Esophagus muscularis mucosa (tissue), 4 donors: ENCODE results near the gene MTAP. TPM values are rescaled to one million over a fixed set of nuclear protein-coding genes. Genes with fewer than 3 reads are reported as not detected.
A peak's percentile ranks its signal among the peaks of the same experiment; 100 is the strongest.

Experiments used
- DNase-seq: peaks from one replicate; pipeline ENCODE4 v3.0.0-alpha.2; 2017; ENCODE audit errors: extremely low spot score
- H3K27ac ChIP-seq, 4 donors: fragments of 200-600 bp; sonication (generic); replicated peaks in 1 of 4; 1 replicate in 3 of 4; 2 replicates in 1 of 4; pipeline ENCODE4 v1.5.1; 2016 to 2019; ENCODE audit warnings: mild to moderate bottlenecking in 1 of 4
- H3K27me3 ChIP-seq, 4 donors: fragments of 200-600 bp; sonication (generic); one replicate each; pipeline versions ENCODE4 v1.5.1 to v1.6.0; 2016 to 2019
- H3K36me3 ChIP-seq, 4 donors: fragments of 200-600 bp; sonication (generic); one replicate each; pipeline ENCODE4 v1.5.1; 2016 to 2019
- H3K4me1 ChIP-seq, 4 donors: fragments of 200-600 bp; sonication (generic); one replicate each; pipeline ENCODE4 v1.5.1; 2016 to 2019
- H3K4me3 ChIP-seq, 4 donors: fragments of 200-600 bp; sonication (generic); 1 replicate in 2 of 4; 2 replicates in 2 of 4; pipeline ENCODE4 v1.5.1; 2016 to 2019; ENCODE audit warnings: mild to moderate bottlenecking in 4 of 4, moderate library complexity in 1 of 4
- H3K9me3 ChIP-seq, 4 donors: fragments of 200-600 bp; sonication (generic); 1 replicate in 3 of 4; 2 replicates in 1 of 4; pipeline ENCODE4 v1.5.1; 2016 to 2019
- CTCF ChIP-seq, 3 experiments: fragments of 200-600 bp in 2 of 3; fragments of 450-650 bp in 1 of 3; sonication (generic) in 2 of 3; IDR thresholded peaks; one replicate each; pipeline ENCODE4 v1.5.1; 2017 to 2019; ENCODE audit warnings: antibody characterized with exemption in 3 of 3, mild to moderate bottlenecking in 2 of 3, moderate library complexity in 1 of 3
- EP300 ChIP-seq: sonication (generic); formaldehyde crosslinking; IDR thresholded peaks from one replicate; pipeline ENCODE4 v1.6.1; 2017; ENCODE audit warnings: antibody characterized with exemption
- POLR2A ChIP-seq: fragments of 450-650 bp; IDR thresholded peaks from one replicate; pipeline ENCODE4 v1.6.1; 2017; ENCODE audit warnings: antibody characterized with exemption, moderate library complexity, mild to moderate bottlenecking, low read depth
- POLR2AphosphoS5 ChIP-seq, 2 donors: sonication (generic); formaldehyde crosslinking; IDR thresholded peaks; one replicate each; pipeline ENCODE4 v1.6.1; 2017; ENCODE audit warnings: antibody characterized with exemption in 2 of 2
- WGBS: methylation state at CpG from one replicate; pipeline ENCODE4 v1.1.5; 2018; 5-methylcytosine and 5-hydroxymethylcytosine counted together
- intact Hi-C: fragments of 100-400 bp; cut with DNase I; formaldehyde crosslinking; loops from one replicate; pipeline ENCODE4 v1.15.1; 2023
- total RNA-seq, 4 donors: library from RNA; depleted of rRNA; stranded (reverse); fragments of >200 nt; gene quantifications; one replicate each; pipeline versions ENCODE4 v1.1.0 to v1.2.1, GENCODE V29; 2016

The MTAP gene
- total RNA-seq, 4 donors from 2014 or later: 18.1 to 26.0 (median 22.1) TPM

- Histone ChIP-seq H3K27ac (no peak overlapping the region), H3K9me3 (peaks cover 0 to 3% (median 0%) of the 10 kb centered on the region in 4 donors), H3K4me3 (no peak overlapping the region), H3K36me3 (no peaks in the 10 kb centered on the region), H3K4me1 (peaks cover 10 to 17% (median 16%) of the 10 kb centered on the region in 4 donors), H3K27me3 (peaks cover 0 to 44% (median 18%) of the 10 kb centered on the region in 4 donors)
- 100% methylated on average over 2 of the region's 2 CpGs for WGBS
- no peak for DNase-seq
- TF ChIP-seq POLR2A: no peak
- TF ChIP-seq POLR2AphosphoS5 (IDR thresholded peaks at IDR 0.05): no peak
- TF ChIP-seq CTCF (IDR thresholded peaks at IDR 0.05): no peak
- no peak for TF ChIP-seq EP300
- intact Hi-C loops: no loop called here
Measured at GRCh38 chr9:21961569-21961968, 159.1 kb downstream of the MTAP start.

- intact Hi-C loops: no loop called here
- H3K27me3 ChIP-seq: peaks cover 2 to 78% (median 52%) of the 10 kb centered on the region in 4 donors
Measured at GRCh38 chr9:21964925-21965385, 162.5 kb downstream of the MTAP start.

GRCh38 chr9:21965401-21965951 lies 163.0 kb downstream of the MTAP start:
- 1% methylated on average over 25 of the region's 30 CpGs for WGBS
- H3K27ac ChIP-seq: no peak overlapping the region
- intact Hi-C loops: no loop called here
- no peaks in the 10 kb centered on the region for H3K36me3 ChIP-seq
- H3K4me1 ChIP-seq: peaks cover 10 to 34% (median 28%) of the 10 kb centered on the region in 4 donors
- H3K4me3 ChIP-seq: peak overlapping the region; percentile 31 to 46 (median 38)
- TF ChIP-seq POLR2A (no peak), POLR2AphosphoS5 (IDR thresholded peaks at IDR 0.05) (no peak), EP300 (no peak), CTCF (IDR thresholded peaks at IDR 0.05) (peak in 2 of 3 experiments; percentile 11 to 27)
- DNase-seq: no peak
- H3K9me3 ChIP-seq: peaks cover 0 to 3% (median 0%) of the 10 kb centered on the region in 4 donors
- H3K27me3 ChIP-seq: peaks cover 7 to 83% (median 57%) of the 10 kb centered on the region in 4 donors

More at GRCh38 chr9:21964925-21965385, 162.5 kb downstream of the MTAP start:
- DNase-seq: no peak
- no peaks in the 10 kb centered on the region for H3K36me3 ChIP-seq
- TF ChIP-seq EP300: no peak
- TF ChIP-seq CTCF (IDR thresholded peaks at IDR 0.05): no peak
- H3K9me3 ChIP-seq: peaks cover 0 to 3% (median 0%) of the 10 kb centered on the region in 4 donors
- peak overlapping the region; percentile 31 to 46 (median 38) for H3K4me3 ChIP-seq
- no peak overlapping the region for H3K27ac ChIP-seq
- WGBS: 5% methylated on average over 29 of the region's 29 CpGs
- peaks cover 10 to 33% (median 28%) of the 10 kb centered on the region in 4 donors for H3K4me1 ChIP-seq

GRCh38 chr9:21966140-21966851 lies 163.9 kb downstream of the MTAP start:
- no peak for DNase-seq
- intact Hi-C loops: no loop called here

More at GRCh38 chr9:21966140-21966851, 163.9 kb downstream of the MTAP start:
- Histone ChIP-seq H3K9me3 (peaks cover 0 to 3% (median 0%) of the 10 kb centered on the region in 4 donors), H3K4me1 (peaks cover 13 to 42% (median 34%) of the 10 kb centered on the region in 4 donors), H3K4me3 (no peak overlapping the region), H3K27ac (no peak overlapping the region), H3K36me3 (no peaks in the 10 kb centered on the region), H3K27me3 (peaks cover 11 to 92% (median 65%) of the 10 kb centered on the region in 4 donors)
- WGBS: 21% methylated on average over 15 of the region's 15 CpGs
- TF ChIP-seq CTCF (IDR thresholded peaks at IDR 0.05) (no peak), POLR2AphosphoS5 (IDR thresholded peaks at IDR 0.05) (no peak)
